ENCODE results near the gene PRDM10.
A peak's percentile ranks its signal among the peaks of the same experiment; 100 is the strongest.
"Not testable (repeated sequence)": the region's sequence is repeated elsewhere in the genome, so short reads cannot be mapped to it uniquely, and the experiment has no call there.

The PRDM10 gene

DNA sequence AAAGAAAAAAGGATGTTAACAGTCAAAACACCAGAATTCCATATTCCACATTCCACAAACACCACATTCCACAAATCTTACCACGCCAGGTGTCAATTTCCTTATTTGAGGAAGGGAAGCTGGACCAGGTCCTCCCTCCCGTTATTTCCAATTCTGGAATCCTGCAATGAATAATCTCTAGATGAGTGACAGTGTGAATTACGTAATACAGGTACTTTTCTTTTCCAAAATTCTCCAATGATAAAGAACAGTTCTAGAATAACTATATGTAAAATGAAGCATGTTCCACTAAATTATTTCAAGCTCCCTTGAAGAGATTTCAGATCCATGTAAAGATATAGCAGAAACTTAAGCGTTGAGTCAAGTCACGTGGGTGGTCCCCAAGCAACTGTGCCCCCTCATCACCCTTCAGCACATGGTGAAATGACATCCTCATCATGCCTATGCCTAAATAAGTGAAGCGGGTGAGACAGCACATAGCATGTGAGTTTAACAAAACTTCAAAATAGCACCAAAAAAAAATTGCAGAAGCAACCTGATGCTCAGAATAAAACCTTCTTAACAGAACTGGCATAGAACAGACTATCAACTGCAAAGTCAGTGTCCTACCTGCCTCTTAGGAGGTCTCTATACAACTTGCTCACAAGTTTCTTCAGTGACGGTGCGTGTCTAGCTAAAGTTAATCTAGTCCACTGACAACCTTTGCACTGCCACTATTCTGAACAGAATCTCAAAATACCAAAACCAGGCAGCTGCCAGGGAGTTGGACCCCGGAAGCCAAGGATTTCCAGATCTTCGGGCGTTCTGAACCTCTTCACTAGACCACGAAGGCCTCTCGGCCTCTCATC, 108.1 kb downstream of the PRDM10 start:
- no peak for DNase-seq

DNA sequence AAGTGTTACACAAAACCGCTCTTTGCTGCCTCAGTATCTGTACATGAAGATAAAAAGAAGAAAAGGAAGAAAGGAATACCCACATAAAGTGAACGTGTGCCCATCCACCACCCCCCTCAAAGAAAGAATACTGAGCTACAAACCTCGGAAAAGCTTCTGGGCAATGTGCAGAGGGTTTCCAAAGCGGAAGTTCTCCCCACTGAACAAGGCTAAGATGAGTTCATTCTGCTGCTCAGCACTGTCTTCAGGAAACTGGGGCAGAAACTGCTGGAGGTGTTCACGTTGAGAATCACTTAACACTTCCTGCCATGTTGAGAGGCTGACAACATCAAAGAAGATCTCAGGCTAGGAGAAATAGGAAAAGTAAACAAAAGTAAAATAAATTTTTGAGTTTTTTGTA, 114.2 kb downstream of the PRDM10 start:
- no peak for DNase-seq

- DNase-seq: no peak
Observed at GRCh38 chr11:129885381-129885780, 117.3 kb downstream of the PRDM10 start.

- DNase-seq: no peak
Observed at GRCh38 chr11:129884581-129884980, 118.1 kb downstream of the PRDM10 start.

DNA sequence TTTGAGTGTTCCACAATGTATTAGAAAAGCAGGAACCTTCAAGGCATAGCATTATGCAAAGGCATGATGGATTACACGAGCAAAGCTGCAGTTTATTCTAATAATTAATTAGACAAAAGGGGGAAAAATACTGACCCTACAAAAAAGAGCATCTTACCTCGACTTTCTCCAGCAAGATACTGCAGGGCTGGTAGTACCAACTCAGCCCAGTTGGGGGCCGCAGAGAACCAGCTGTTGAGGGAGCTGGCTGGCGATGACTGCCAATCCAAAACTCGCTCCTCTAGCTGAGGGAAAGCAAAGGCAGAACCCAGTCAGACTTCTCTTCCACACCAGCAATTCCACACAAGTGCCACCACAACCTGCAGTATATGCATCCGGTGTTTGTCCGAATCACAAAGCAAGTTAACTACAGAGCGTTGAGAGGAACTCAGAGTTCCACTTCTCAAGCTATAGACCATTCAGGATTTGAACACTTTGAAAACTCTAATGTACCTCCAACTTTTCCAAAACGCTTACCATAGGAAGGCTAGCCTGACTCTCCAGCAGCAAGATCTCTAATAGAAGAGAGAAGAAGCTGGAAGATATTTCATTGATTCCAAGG, 121.0 kb downstream of the PRDM10 start:
- DNase-seq: peak; percentile 38

DNA sequence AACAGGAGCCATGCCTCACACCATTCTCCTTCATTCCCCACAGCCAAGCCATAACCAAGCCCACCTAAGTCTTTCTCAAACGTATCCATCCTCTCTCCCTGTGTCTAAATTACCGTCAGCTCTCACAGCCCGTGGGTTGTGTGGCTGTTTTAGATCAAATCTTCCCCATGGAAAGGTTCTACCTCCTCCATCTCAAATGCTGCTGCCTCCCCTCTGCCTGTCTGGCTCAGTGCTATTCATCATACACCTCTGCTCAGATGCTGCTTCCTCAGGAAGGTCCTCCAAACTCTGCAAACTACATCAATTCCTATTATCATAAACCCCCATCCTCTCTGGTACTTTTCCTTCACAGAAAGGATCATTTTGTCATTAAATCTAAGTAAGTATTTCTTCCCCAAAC, 122.3 kb downstream of the PRDM10 start:
- DNase-seq: no peak

DNA sequence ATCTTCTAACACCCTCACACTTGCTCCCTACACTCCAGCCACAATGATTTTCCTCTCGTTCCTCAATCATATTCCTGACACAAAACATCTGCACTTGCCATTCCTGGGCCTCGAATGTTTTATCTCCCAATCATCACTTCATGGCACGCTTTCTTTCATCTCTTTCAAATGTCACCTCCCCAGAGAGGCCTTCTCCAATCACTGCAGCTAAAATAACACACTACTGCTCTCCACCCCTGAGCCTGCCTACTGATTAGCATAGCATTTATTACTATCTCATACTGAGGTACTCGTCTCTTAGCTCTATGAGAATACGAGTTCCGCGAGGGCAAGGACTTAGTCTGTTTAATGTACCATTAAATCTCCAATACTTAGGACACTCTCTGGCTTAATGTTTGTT, 130.7 kb downstream of the PRDM10 start:
- DNase-seq: no peak

GRCh38 chr11:129868626-129869025, 134.0 kb downstream of the PRDM10 start:
- not testable (repeated sequence) for DNase-seq

- no peak for DNase-seq
Observed at GRCh38 chr11:129866311-129866710, 136.3 kb downstream of the PRDM10 start.

DNA sequence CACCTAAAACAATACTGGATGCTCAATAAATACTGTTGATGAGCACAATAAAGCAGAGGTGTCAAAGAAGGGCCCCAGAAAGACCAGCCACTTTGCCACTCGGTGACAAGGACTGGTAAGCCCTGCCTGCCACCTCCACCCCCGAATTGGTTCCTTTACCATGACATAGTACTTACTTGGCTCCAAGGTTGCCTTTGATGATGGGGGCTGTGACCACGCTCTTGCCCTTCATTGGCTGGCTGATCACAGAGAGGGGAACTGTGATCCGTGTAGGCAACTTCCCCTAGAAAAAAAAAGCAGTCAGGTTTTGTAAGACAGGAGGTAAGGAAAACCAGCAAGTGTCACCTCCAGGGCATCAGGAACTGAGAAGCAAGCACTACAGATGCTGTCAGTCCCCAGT, 136.9 kb downstream of the PRDM10 start:
- no peak for DNase-seq

DNA sequence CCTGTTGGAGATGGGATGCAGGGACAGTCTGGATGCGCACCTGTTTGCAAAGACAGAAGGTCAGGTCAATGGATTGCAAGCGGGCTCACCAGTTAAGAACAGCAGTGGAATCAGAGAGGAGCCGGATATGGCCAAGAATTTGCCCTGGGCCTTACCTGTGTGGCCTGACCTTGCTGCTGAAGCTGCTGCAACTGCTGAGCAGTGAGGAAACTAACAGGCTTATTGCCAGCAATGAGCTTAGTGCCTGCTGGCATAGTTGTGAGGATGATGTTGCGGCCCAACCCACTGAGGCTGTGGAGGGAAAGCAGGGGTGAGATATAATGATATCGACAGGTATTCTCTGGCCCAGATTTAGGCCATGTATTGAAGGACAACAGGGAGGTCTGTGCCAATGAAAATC, 137.8 kb downstream of the PRDM10 start:
- DNase-seq: no peak

DNA sequence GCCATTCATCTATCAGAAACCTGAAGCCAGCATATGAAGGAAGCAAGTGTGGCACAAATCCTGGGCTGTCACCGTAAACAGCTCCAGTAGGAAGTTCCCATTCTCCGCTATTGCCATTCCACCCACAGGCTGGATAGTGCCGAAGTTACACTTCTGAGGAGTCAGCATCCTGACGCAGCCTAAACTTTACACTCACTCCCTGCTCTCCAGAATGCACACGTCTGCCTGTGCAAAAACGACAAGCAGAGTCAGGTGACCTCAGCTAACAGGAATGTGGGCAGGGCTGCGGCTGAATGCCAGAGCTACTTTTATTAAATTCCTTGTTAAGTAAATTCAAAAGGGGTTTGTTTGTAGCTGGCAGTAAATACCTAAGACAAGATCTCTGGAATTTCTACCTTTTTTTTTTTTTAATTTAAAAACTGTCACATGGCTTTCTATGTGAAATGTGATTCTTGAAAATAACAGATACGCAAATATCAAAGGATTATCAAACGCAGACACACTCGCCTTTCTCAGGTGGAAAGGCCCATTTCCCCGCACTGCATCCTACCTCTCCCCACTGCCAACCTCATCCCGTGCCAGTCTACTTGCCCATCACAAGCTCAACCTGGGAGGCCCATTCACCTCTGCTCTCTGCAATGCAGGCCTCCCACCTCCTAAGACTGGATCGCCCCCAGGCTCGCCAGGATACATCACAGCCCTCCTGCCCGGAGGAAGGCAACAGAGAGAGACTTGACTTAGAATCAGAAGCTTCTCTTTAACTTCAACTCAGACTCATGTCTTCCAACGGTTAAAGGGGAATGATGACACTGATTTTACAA, 140.7 kb downstream of the PRDM10 start:
- no peak for DNase-seq

GRCh38 chr11:129856036-129856435, 146.6 kb downstream of the PRDM10 start:
- DNase-seq: no peak

DNA sequence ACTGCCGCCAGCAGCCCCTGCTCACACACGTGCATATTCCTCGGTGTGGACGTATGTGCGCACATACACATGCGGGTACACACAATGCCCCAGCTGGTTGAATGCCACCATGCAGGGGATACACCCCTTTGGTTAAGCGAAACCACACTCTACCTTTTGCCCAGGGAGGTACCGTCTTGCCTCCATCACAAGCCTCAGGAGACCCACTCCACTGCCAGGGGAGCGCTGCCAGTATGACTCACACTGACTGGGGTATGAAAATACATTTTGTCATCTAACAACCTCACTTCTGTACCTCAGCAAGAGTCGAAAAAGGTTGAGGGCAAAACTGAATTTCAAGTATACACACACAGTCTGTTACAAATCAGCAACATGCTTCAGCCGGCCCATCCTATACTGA, 147.5 kb downstream of the PRDM10 start:
- no peak for DNase-seq

DNA sequence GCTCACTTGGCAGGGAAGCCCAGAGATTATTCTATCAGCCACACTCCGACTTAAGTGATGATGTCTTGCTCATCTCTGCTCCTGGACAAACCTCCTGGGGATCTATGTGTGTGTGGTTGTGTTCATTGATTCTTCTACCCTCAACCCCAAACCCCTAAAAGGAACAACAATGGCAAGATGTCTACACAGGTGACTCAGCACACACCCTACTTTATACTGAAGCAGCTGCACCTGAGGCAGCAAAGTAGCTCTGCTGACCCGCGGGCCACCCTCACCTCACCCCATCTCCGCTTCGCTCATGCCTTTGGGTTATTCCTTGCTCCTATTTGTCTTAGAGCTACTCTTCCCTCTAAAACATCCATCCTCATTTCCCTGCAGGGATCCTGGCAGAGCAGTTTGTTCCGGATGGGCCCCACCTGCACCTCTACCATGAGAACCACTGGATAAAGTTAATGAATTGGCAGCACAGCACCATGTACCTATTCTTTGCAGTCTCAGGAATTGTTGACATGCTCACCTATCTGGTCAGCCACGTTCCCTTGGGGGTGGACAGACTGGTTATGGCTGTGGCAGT, 148.3 kb downstream of the PRDM10 start:
- no peak for DNase-seq

- DNase-seq: peak; percentile 75
Observed at GRCh38 chr11:129853518-129854231, 149.0 kb downstream of the PRDM10 start.

DNA sequence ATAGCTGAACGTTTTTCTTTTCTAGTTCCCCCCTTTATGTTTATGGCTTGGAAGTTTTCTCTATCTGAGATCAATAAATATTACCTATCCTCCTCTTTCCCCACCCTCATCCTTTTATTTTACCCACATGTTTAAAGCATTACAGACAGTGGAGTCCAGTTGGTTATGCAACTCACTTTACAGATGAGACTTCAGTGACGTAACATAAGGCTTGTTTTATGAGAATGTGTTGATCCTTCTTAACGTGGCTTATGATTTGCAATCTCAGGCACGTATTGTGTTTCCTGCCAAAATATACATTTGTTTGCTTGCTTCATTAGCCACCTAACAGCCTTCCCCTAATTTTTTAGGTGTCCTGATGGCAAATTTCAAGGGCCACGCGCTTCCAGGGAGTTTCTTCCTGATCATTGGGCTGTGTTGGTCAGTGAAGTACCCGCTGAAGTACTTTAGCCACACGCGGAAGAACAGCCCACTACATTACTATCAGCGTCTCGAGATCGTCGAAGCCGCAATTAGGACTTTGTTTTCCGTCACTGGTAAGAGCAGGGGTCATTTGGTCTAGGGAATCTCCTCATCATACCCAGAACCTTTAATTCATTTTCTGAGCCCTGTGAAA, 150.4 kb downstream of the PRDM10 start:
- DNase-seq: no peak

All from CD4-positive, alpha-beta T cell treated with Interleukin-15 for 1 hour (primary cell).